GM12878 (cell line): ENCODE measurements around the gene OGFR. TPM values are rescaled to one million over a fixed set of nuclear protein-coding genes. Genes with fewer than 3 reads are reported as not detected.

ENCODE experiments used
- ATAC-seq: fragments of 200-7000 bp; cut with Tn5 transposase; 3 replicates; pipeline ENCODE4 v1.9.1; 2020; ENCODE audit warnings: mild to moderate bottlenecking, moderate library complexity
- BruUV-seq: library from RNA; stranded (reverse); fragments of 400-500 nt; replicated peaks from 2 replicates; lab custom pipeline; 2021; lab: Mats Ljungman, UMichigan
- CTCF ChIA-PET: fragments of 300-600 bp; sonication (Branson Sonifier 250); formaldehyde crosslinking; extraction: SDS; loops from one replicate; lab custom pipeline; 2021; ENCODE audit warnings: inconsistent platforms; lab: Yijun Ruan, JAX
- POLR2A ChIA-PET: fragments of 350-600 bp; formaldehyde crosslinking; extraction: SDS; loops from one replicate; lab custom pipeline; 2021; ENCODE audit warnings: inconsistent platforms; lab: Charles Lee
- RAD21 ChIA-PET: fragments of 300-600 bp; sonication (Branson Sonifier 250); formaldehyde crosslinking; loops from one replicate; lab custom pipeline; 2023; ENCODE audit warnings: antibody characterized with exemption; ENCODE audit not compliant: unreplicated experiment; lab: Charles Lee
- SMC1A ChIA-PET: fragments of 300-600 bp; sonication (Branson Sonifier 250); formaldehyde crosslinking; loops from one replicate; lab custom pipeline; 2023; ENCODE audit not compliant: unreplicated experiment, uncharacterized antibody; lab: Charles Lee
- DNase-seq: peaks from one replicate; pipeline ENCODE4 v3.0.0-alpha.2; 2011; ENCODE audit warnings: low read depth, low spot score
- FAIRE-seq: peaks from 3 replicates; lab custom pipeline; 2011; peaks lifted over from hg19 to GRCh38; lab: Jason Lieb, UNC
- H2AFZ ChIP-seq: 2 replicates; pipeline ENCODE4 v1.6.0; 2011; ENCODE audit warnings: low read depth, low read length, control low read depth; ENCODE audit not compliant: control insufficient read depth
- H3K27ac ChIP-seq: 2 replicates; pipeline ENCODE4 v1.5.1; 2011; ENCODE audit warnings: control low read depth; ENCODE audit not compliant: control insufficient read depth, insufficient read depth
- H3K27me3 ChIP-seq, 2 experiments: replicated peaks in 1 of 2; 2 replicates each; pipeline versions ENCODE4 v1.6.0 to v1.6.1; 2011; ENCODE audit warnings: low read length in 1 of 2; ENCODE audit not compliant: control insufficient read depth in 2 of 2, insufficient read depth in 2 of 2
- H3K36me3 ChIP-seq, 2 experiments: 2 replicates each; pipeline ENCODE4 v1.5.1; 2011; ENCODE audit warnings: low read length in 1 of 2; ENCODE audit not compliant: control insufficient read depth in 2 of 2, insufficient read depth in 2 of 2
- H3K4me1 ChIP-seq: 2 replicates; pipeline ENCODE4 v1.6.1; 2011; ENCODE audit warnings: mild to moderate bottlenecking, low read length, moderate library complexity, mixed read lengths; ENCODE audit not compliant: control insufficient read depth, insufficient read depth
- H3K4me2 ChIP-seq: 2 replicates; pipeline ENCODE4 v1.6.0; 2011; ENCODE audit warnings: control low read depth; ENCODE audit not compliant: control insufficient read depth, insufficient read depth
- H3K4me3 ChIP-seq: fragments of 200-600 bp; sonication (generic); 2 replicates; pipeline ENCODE4 v1.5.1; 2016
- H3K79me2 ChIP-seq: 2 replicates; pipeline ENCODE4 v1.6.0; 2011; ENCODE audit warnings: low read length; ENCODE audit not compliant: control insufficient read depth, insufficient read depth
- H3K9ac ChIP-seq: 2 replicates; pipeline ENCODE4 v1.8.0; 2011; ENCODE audit warnings: low read length, control low read depth, mixed read lengths; ENCODE audit not compliant: control insufficient read depth, insufficient read depth
- H3K9me3 ChIP-seq: replicated peaks from 3 replicates; pipeline ENCODE4 v1.5.1; 2011; ENCODE audit warnings: mild to moderate bottlenecking, low read length; ENCODE audit not compliant: control insufficient read depth, insufficient read depth
- H4K20me1 ChIP-seq: 2 replicates; pipeline ENCODE4 v1.6.0; 2011; ENCODE audit not compliant: control insufficient read depth, insufficient read depth
- CBX5 ChIP-seq: sonication (generic); IDR thresholded peaks from 2 replicates; pipeline ENCODE4 v1.6.1; 2016; ENCODE audit warnings: low read depth, moderate library complexity, mild to moderate bottlenecking, inconsistent platforms
- CEBPZ ChIP-seq: fragments of 150-350 bp; IDR thresholded peaks from 2 replicates; pipeline ENCODE4 v1.6.1; 2016; ENCODE audit warnings: low read depth, low read length
- CHD4 ChIP-seq: fragments of 200-600 bp; sonication (generic); IDR thresholded peaks from 2 replicates; pipeline ENCODE4 v1.6.1; 2016; ENCODE audit warnings: mild to moderate bottlenecking
- ETV6 ChIP-seq, 2 experiments: fragments of 450-650 bp in 1 of 2; IDR thresholded peaks in 1 of 2; conservative IDR thresholded peaks in 1 of 2; 2 replicates each; pipeline ENCODE4 v1.6.1; 2014; ENCODE audit warnings: antibody characterized with exemption in 1 of 2, borderline replicate concordance in 1 of 2, low read depth in 1 of 2, mild to moderate bottlenecking in 1 of 2, moderate library complexity in 1 of 2
- HDAC6 ChIP-seq: fragments of 200-600 bp; sonication (generic); IDR thresholded peaks from one replicate; pipeline ENCODE4 v1.8.0; 2017; ENCODE audit warnings: antibody characterized with exemption; ENCODE audit not compliant: unreplicated experiment
- HDGF ChIP-seq: fragments of 450-650 bp; IDR thresholded peaks from 2 replicates; pipeline ENCODE4 v1.6.1; 2016; ENCODE audit warnings: antibody characterized with exemption
- MTA3 ChIP-seq: IDR thresholded peaks from 2 replicates; pipeline ENCODE4 v1.6.1; 2012; ENCODE audit warnings: low read length, inconsistent platforms, borderline replicate concordance
- POLR2A ChIP-seq: IDR thresholded peaks from 2 replicates; pipeline ENCODE4 v1.6.1; 2011; ENCODE audit warnings: low read depth, mild to moderate bottlenecking, low read length
- RFX5 ChIP-seq: IDR thresholded peaks from 2 replicates; pipeline ENCODE4 v1.6.1; 2011; ENCODE audit warnings: low read depth, low read length, improper control_type of control experiment
- RUNX3 ChIP-seq: IDR thresholded peaks from 2 replicates; pipeline ENCODE4 v1.6.1; 2012; ENCODE audit warnings: low read length, inconsistent platforms
- SMAD1 ChIP-seq: fragments of 450-650 bp; IDR thresholded peaks from 2 replicates; pipeline ENCODE4 v1.6.1; 2018; ENCODE audit warnings: mild to moderate bottlenecking, low read depth; ENCODE audit not compliant: partially characterized antibody
- SP1 ChIP-seq: IDR thresholded peaks from one replicate; pipeline ENCODE4 v1.6.1; 2011; ENCODE audit warnings: low read depth, low read length
- STAT1 ChIP-seq: fragments of 450-650 bp; conservative IDR thresholded peaks from 2 replicates; pipeline ENCODE4 v1.6.1; 2014; ENCODE audit warnings: antibody characterized with exemption, mild to moderate bottlenecking
- TAF1 ChIP-seq: IDR thresholded peaks from 2 replicates; pipeline ENCODE4 v1.6.1; 2011; ENCODE audit warnings: mild to moderate bottlenecking, low read depth, low read length, borderline replicate concordance
- WRNIP1 ChIP-seq: IDR thresholded peaks from 2 replicates; pipeline ENCODE4 v1.6.1; 2011; ENCODE audit warnings: low read depth, low read length, improper control_type of control experiment, borderline replicate concordance
- ZNF207 ChIP-seq: fragments of 450-650 bp; IDR thresholded peaks from 2 replicates; pipeline ENCODE4 v1.6.1; 2014; ENCODE audit warnings: antibody characterized with exemption, mild to moderate bottlenecking, borderline replicate concordance
- ZZZ3 ChIP-seq: IDR thresholded peaks from 2 replicates; pipeline ENCODE4 v1.6.1; 2011; ENCODE audit warnings: low read depth; ENCODE audit not compliant: control insufficient read depth, insufficient read length
- WGBS: methylation state at CpG from one replicate; pipeline ENCODE4 v1.1.6; 2016; ENCODE audit warnings: low lambda C conversion rate; ENCODE audit not compliant: insufficient replicate concordance, insufficient coverage; ENCODE audit errors: missing lambda C conversion rate; 5-methylcytosine and 5-hydroxymethylcytosine counted together
- in situ Hi-C: fragments of 300-500 bp; cut with MboI; formaldehyde crosslinking; loops from 9 replicates; pipeline ENCODE4 v1.14.3; 2018; ENCODE audit warnings: mixed read lengths
- intact Hi-C: fragments of 100-400 bp; cut with micrococcal nuclease; formaldehyde crosslinking; loops from one replicate; pipeline ENCODE4 v1.14.2; 2022; ENCODE audit not compliant: unreplicated experiment
- polyA plus RNA-seq, 11 experiments: library from polyadenylated mRNA; depleted of rRNA in 4 of 11; unstranded in 6 of 11; stranded (reverse) in 5 of 11; fragments of >200 nt; fragmentation: Nextera tagmentation in 4 of 11; fragmentation: Illumina TruSeq in 1 of 11; extraction: Ambion mirVana in 4 of 11; extraction: Trizol in 1 of 11; gene quantifications; 1 replicate in 1 of 11; 2 replicates in 10 of 11; pipeline versions ENCODE4 v1.2.1 to v1.2.3, GENCODE V29; 2011 to 2016; ENCODE audit warnings: inconsistent platforms in 2 of 11, missing spikeins in 2 of 11, low read depth in 1 of 11
- total RNA-seq, 4 experiments: library from RNA; depleted of rRNA in 3 of 4; stranded (reverse); fragments of >200 nt in 3 of 4; fragmentation: Illumina TruSeq in 1 of 4; extraction: Trizol in 1 of 4; gene quantifications; 2 replicates each; pipeline versions ENCODE4 v1.2.1 to v1.2.3, GENCODE V29; 2013 to 2021
- TF ChIP-seq, protein P1 (sequence below): fragments of 450-650 bp; IDR thresholded peaks from 2 replicates; pipeline ENCODE4 v1.6.1; 2016; ENCODE audit warnings: mild to moderate bottlenecking

OGFR gene
- total and polyA plus RNA-seq, 10 of the 15 experiments (the other 5 are each of a cell fraction or from before 2014, with no cell fraction given) = 0.72 to 62.1 (median 27.3) TPM

DNA sequence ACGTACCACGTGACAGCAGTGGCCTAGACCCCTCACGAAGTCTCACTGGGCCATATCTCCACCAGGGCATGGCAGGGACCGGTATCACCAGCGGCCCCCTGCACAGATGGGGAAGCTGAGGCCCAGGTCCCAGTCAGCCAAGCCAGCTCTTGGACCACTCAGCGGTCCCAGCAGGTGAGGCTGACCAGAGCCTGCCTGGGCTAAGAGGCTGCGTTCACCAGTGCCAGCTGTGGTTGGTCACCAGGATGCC is 11.0 kb upstream of the OGFR start (continued):
- no peak for TF ChIP-seq STAT1
- no peak for TF ChIP-seq ZZZ3

GRCh38 chr20:62794007-62794724 is 10.5 kb upstream of the OGFR start:
- peaks cover 2 to 4% of the 10 kb centered on the region in 2 experiments for H3K36me3 ChIP-seq
- POLR2A ChIA-PET = interaction anchor here (0.5 to 3.1 kb wide), 12 partner anchors 11 to 454 kb away, joined by 3 to 19 read pairs (median 5); partner anchors contain the start of genes OGFR and SLCO4A1
- H2AFZ ChIP-seq = peak overlapping the region; percentile 94
- no peaks in the 10 kb centered on the region for H3K9me3 ChIP-seq
- ATAC-seq (peak; percentile 89), DNase-seq (peak; percentile 79), FAIRE-seq (peak; percentile 82)
- peak overlapping the region; percentile 74 for H3K9ac ChIP-seq
- in situ Hi-C loops (loop anchor here (5.0 to 10.0 kb wide), 3 partner anchors 139 to 292 kb away; no protein-coding TSS in a partner anchor), intact Hi-C loops (loop anchor here (2.0 to 5.0 kb wide), 3 partner anchors 175 to 492 kb away; partner anchors contain the start of genes ADRM1 and CABLES2)
- H4K20me1 ChIP-seq = no peaks in the 10 kb centered on the region
- peaks cover 7% of the 10 kb centered on the region for H3K79me2 ChIP-seq
- peaks cover 19% of the 10 kb centered on the region for H3K4me1 ChIP-seq
- H3K27ac ChIP-seq = peak overlapping the region; percentile 71
- H3K27me3 ChIP-seq = peaks cover 0 to 1% of the 10 kb centered on the region in 2 experiments; a peak in 2 of 4 replicates
- peak overlapping the region; percentile 98 for H3K4me2 ChIP-seq
- 2% methylated on average over 40 of the region's 69 CpGs for WGBS
- BruUV-seq = no TSS peak
- SMC1A ChIA-PET = interaction anchor here (0.7 to 1.5 kb wide), 7 partner anchors 9 to 384 kb away, joined by 3 to 14 read pairs (median 4); no protein-coding TSS in a partner anchor
- RAD21 ChIA-PET = interaction anchor here (0.7 to 2.1 kb wide), 19 partner anchors 10 to 783 kb away, joined by 3 to 12 read pairs (median 4); partner anchors contain the start of gene OGFR
- CTCF ChIA-PET = interaction anchor here (0.6 to 5.0 kb wide), 10 partner anchors 9 to 492 kb away, joined by 3 to 43 read pairs (median 4); partner anchors contain the start of gene ADRM1
- peak overlapping the region; percentile 76 for H3K4me3 ChIP-seq
- TF ChIP-seq CBX5 (no peak), TAF1 (0 out of 2 replicates have a peak, but pooled peaks have one; percentile 36), CHD4 (no peak), RUNX3 (no peak; the same call in 1 of the 2 replicates), CEBPZ (no peak), ZNF207 (peak; percentile 48; the same call in 1 of the 2 replicates), MTA3 (no peak), STAT1 (0 out of 2 replicates have a peak, but pooled peaks have one; percentile 54), SMAD1 (peak; percentile 74), HDGF (peak; percentile 92), SP1 (peak; percentile 93), ZZZ3 (no peak), POLR2A (peak; percentile 89), ETV6 (conservative IDR thresholded peaks at IDR 0.05 in 1 of 2, IDR thresholded peaks at IDR 0.05 in 1 of 2; ENCODE audit: borderline replicate concordance in 1 of 2, low read depth in 1 of 2) (no peak), WRNIP1 (no peak), RFX5 (peak; percentile 47; the same call in 1 of the 2 replicates), HDAC6 (no peak)
- TF ChIP-seq, protein P1, sequence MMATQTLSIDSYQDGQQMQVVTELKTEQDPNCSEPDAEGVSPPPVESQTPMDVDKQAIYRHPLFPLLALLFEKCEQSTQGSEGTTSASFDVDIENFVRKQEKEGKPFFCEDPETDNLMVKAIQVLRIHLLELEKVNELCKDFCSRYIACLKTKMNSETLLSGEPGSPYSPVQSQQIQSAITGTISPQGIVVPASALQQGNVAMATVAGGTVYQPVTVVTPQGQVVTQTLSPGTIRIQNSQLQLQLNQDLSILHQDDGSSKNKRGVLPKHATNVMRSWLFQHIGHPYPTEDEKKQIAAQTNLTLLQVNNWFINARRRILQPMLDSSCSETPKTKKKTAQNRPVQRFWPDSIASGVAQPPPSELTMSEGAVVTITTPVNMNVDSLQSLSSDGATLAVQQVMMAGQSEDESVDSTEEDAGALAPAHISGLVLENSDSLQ = no peak
